ENCODE results near the gene KCNJ16. TPM values are rescaled to one million over a fixed set of nuclear protein-coding genes. Genes with fewer than 3 reads are reported as not detected.

The KCNJ16 gene
- total RNA-seq, 4 donors from 2014 or later = 0.54 to 0.96 TPM; not detected in 2

GRCh38 chr17:70183508-70183907, 108.5 kb downstream of the KCNJ16 start:
- no peak for ATAC-seq

GRCh38 chr17:70184207-70184606, 109.2 kb downstream of the KCNJ16 start:
- ATAC-seq = no peak
- Histone ChIP-seq H3K4me1 (no peaks in the 10 kb centered on the region), H3K9me3 (no peaks in the 10 kb centered on the region), H3K27ac (no peak overlapping the region), H3K27me3 (no peaks in the 10 kb centered on the region), H3K4me3 (no peak overlapping the region), H3K36me3 (no peaks in the 10 kb centered on the region)
- TF ChIP-seq EP300 (IDR thresholded peaks at IDR 0.05) (no peak), POLR2A (IDR thresholded peaks at IDR 0.05) (no peak), POLR2AphosphoS5 (IDR thresholded peaks at IDR 0.05) (no peak), CTCF (IDR thresholded peaks at IDR 0.05) (no peak)

More at GRCh38 chr17:70183508-70183907, 108.5 kb downstream of the KCNJ16 start:
- Histone ChIP-seq H3K4me1 (no peaks in the 10 kb centered on the region), H3K27ac (no peak overlapping the region), H3K4me3 (no peak overlapping the region), H3K36me3 (no peaks in the 10 kb centered on the region), H3K27me3 (no peaks in the 10 kb centered on the region), H3K9me3 (no peaks in the 10 kb centered on the region)
- WGBS, 2 donors (ENCODE audit: low coverage in 1 of 2) = 68 to 75% methylated on average over 4 of the region's 4 CpGs
- TF ChIP-seq EP300 (IDR thresholded peaks at IDR 0.05) (no peak), CTCF (IDR thresholded peaks at IDR 0.05) (no peak), POLR2AphosphoS5 (IDR thresholded peaks at IDR 0.05) (no peak), POLR2A (IDR thresholded peaks at IDR 0.05) (no peak)

- WGBS, 2 donors (ENCODE audit: low coverage in 1 of 2) = 58 to 62% methylated on average over 4 of the region's 4 CpGs
- Histone ChIP-seq H3K9me3 (no peaks in the 10 kb centered on the region), H3K27me3 (no peaks in the 10 kb centered on the region), H3K27ac (no peak overlapping the region), H3K4me1 (no peaks in the 10 kb centered on the region), H3K36me3 (no peaks in the 10 kb centered on the region), H3K4me3 (no peak overlapping the region)
- no peak for ATAC-seq
- no peak for TF ChIP-seq EP300 (IDR thresholded peaks at IDR 0.05)
- no peak for TF ChIP-seq CTCF (IDR thresholded peaks at IDR 0.05)
- no peak for TF ChIP-seq POLR2AphosphoS5 (IDR thresholded peaks at IDR 0.05)
- TF ChIP-seq POLR2A (IDR thresholded peaks at IDR 0.05) = no peak
Observed at GRCh38 chr17:70184770-70185169, 109.7 kb downstream of the KCNJ16 start.

Other genes with a start within 250 kb of the KCNJ16 start
- 10 to 100 TPM in 1 of 4 donors, 1 to 10 TPM in 3; 2.8 to 11.3 (median 4.9) TPM for gene KCNJ2, start 94.3 kb downstream of the KCNJ16 start, total RNA-seq